GM13976 (cell line): Measurements from ENCODE around the gene ATAD2B.
"Not testable (repeated sequence)": the region's sequence is repeated elsewhere in the genome, so short reads cannot be mapped to it uniquely, and the experiment has no call there.

ENCODE experiments used
- DNase-seq: peaks from one replicate; pipeline ENCODE4 v3.0.0; 2012; ENCODE audit warnings: low spot score
- CTCF ChIP-seq: IDR thresholded peaks from 2 replicates; pipeline ENCODE4 v1.5.1; 2012; ENCODE audit warnings: borderline replicate concordance, mild to moderate bottlenecking; ENCODE audit not compliant: insufficient read depth; ENCODE audit errors: extremely low read depth, missing control alignments, control extremely low read depth
- in situ Hi-C: fragments of 300-500 bp; cut with MboI; formaldehyde crosslinking; loops from one replicate; pipeline ENCODE4 v1.12.0; 2022; ENCODE audit warnings: low sequenced_read_pairs, mixed read lengths, inconsistent platforms; ENCODE audit not compliant: unreplicated experiment

Gene ATAD2B

DNA sequence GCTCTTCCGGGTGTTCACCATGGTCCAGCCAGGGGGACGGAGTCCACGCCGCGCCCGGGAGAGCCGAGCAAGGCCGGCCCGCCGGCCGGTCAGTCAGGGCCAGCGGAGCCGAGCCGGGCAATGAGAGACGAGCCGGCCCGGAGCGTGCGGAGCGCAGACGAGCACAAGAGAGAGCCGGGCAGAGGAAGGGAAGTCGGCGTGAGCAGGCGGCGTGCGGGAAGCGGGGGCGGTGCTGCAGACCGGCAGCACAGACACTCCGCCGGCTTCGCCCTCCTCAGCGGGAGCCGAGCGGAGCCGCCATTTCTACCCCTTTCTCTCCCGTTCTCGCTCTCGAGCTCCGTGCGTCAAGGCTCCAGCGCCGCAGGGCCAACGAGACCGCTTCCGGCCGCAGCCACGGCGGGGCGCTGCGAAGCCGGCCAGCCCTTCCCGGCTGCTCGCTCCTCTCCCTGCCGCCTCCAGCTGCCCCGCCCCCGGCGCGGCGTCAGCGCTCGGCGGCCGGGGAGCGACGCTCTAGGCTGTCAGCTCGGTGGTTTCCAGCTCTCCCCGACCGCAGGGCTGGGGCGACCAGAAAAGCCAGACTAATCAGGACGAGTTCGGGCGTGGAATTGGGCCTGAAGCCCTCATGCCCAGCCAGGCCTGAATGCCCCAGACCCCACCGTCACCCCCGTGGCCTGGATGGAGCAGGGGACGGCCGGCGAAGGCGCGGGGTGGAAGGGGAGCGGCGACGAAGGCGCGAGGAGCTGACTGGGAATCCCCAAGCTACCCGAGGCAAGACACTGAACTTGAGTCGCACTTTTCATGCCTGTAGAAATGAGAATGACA lies at the start of gene ATAD2B:
ATAD2B (minus strand) TSS at position 374 of the 822 bp plus-strand sequence; CDS start at position 21, 353 bp downstream.
- in situ Hi-C loops, result no loop called here
- peak; percentile 95 for DNase-seq
- TF ChIP-seq CTCF, result peak; percentile 99

DNA sequence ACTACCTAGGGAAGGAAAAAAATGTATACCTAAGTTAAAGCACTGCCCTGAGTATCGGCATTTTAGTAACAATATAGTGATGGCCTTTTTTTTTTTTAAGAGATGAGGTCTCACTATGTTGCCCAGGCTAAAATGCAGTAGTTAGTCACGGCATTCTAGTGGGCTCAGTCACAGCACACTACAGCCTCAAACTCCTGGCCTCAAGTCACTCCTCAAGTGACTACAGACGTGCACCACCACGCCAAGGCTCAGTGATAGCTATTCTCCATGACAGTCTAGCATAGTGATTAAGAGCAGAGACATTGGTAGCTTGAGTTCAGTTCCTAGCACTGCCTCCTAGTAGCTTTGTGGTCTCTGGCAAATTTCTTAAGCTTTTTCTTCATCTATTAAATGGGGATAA lies 40.9 kb upstream of the ATAD2B start:
- TF ChIP-seq CTCF, result no peak
- in situ Hi-C loops, result no loop called here
- no peak for DNase-seq

DNA sequence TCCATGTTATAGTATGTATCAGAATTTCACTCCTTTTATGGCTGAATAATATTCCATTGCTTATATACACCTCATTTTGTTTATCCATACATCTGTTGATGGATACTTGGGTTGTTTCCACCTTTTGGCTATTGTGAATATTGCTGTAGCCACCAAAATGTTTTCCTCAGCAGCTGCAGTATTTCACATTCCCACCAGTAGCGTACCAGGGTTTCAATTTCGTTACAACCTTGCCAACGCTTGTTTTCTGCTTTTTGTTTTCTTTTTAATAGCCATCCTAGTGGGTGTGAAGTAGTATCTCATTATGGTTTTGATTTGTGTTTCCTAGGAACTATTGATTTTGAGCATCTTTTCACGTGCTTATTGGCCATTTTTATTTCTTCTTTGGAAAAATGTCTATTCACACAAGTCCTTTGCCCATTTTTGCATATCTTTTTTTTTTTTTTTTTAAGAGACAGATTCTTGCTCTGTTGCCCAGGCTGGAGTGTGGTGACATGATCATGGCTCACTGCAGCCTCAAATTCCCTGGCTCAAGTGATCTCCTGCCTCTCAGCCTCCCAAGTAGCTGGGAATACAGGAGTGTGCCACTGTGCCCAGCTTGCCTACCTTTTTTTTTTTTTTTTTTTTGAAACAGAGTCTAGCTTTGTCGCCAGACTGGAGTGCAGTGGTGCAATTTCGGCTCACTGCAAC lies 27.5 kb upstream of the ATAD2B start:
- in situ Hi-C loops, result no loop called here
- no peak for TF ChIP-seq CTCF
- no peak for DNase-seq

- in situ Hi-C loops, result no loop called here
- no peak for DNase-seq
- TF ChIP-seq CTCF, result no peak
These were observed 26.7 kb upstream of the ATAD2B start for GRCh38 chr2:23953625-23954024.

- in situ Hi-C loops, result not testable (repeated sequence)
These were observed 25.6 kb upstream of the ATAD2B start for GRCh38 chr2:23952558-23952957.

DNA sequence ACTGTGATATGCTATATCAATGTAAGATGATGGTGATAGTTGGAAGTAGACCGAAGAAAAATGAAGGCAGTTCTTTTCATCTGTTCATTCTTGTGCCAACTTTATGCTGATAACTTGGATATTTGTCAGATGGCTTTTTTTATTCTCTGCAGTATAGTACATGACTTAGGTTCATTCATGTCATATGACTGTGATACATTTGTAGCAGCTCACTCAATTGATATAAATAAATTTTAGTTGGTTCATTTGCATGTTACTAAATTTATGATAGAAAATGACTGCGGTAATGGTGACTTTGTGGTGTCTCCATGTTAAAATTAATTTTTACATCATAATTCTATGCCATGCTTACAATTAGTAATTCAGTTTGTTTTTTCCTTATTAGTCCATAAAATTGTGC lies 20.4 kb upstream of the ATAD2B start:
- DNase-seq, result no peak
- TF ChIP-seq CTCF, result no peak
- in situ Hi-C loops, result no loop called here

More at GRCh38 chr2:23952558-23952957, 25.6 kb upstream of the ATAD2B start:
- not testable (repeated sequence) for DNase-seq

DNA sequence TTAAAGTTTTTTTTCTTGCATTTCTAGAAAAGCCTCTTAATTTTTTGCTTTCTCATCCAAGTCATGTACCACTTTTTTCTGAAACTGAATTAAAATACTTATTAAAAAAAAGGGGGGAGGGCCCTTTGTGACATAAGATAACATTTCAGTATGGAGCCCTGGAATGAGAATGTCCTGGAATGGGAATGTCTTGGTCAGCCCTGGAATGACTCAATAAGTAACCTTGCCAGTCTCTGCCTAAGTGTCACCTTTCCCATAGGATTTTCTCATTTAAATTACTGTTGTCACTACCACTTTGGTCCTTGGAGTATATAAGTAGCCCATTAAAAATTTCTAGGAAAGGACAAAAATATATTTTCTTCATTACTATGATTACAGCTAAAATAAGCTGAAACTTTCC lies 18.1 kb upstream of the ATAD2B start:
- DNase-seq, result no peak
- in situ Hi-C loops, result no loop called here
- TF ChIP-seq CTCF, result no peak
